Mucosa of rectum (tissue), 2 donors: Measurements from ENCODE around the gene RELT.

Source experiments
- H3K27ac ChIP-seq, 2 donors: one replicate each; pipeline ENCODE4 v1.7.0; 2013; ENCODE audit warnings: inconsistent platforms in 2 of 2, low read depth in 2 of 2, low read length in 2 of 2
- H3K27me3 ChIP-seq, 2 donors: one replicate each; pipeline ENCODE4 v1.7.0; 2013; ENCODE audit warnings: low read length in 2 of 2; ENCODE audit not compliant: control insufficient read depth in 2 of 2, insufficient read depth in 2 of 2
- H3K36me3 ChIP-seq, 2 donors: one replicate each; pipeline ENCODE4 v1.7.0; 2013; ENCODE audit warnings: low read length in 2 of 2; ENCODE audit not compliant: control insufficient read depth in 2 of 2, insufficient read depth in 2 of 2
- H3K4me1 ChIP-seq, 2 donors: one replicate each; pipeline ENCODE4 v1.7.0; 2013; ENCODE audit warnings: low read length in 2 of 2, mild to moderate bottlenecking in 1 of 2; ENCODE audit not compliant: control insufficient read depth in 2 of 2, insufficient read depth in 2 of 2
- H3K4me3 ChIP-seq, 2 donors: one replicate each; pipeline ENCODE4 v1.7.0; 2013; ENCODE audit warnings: low read length in 2 of 2
- H3K9ac ChIP-seq, 2 donors: one replicate each; pipeline ENCODE4 v1.7.0; 2013; ENCODE audit warnings: low read length in 2 of 2, low read depth in 1 of 2, mild to moderate bottlenecking in 1 of 2
- H3K9me3 ChIP-seq, 2 donors: one replicate each; pipeline ENCODE4 v1.7.0; 2013; ENCODE audit warnings: low read length in 2 of 2; ENCODE audit not compliant: control insufficient read depth in 2 of 2
- donor health status: healthy.
- donor health status: Normal muscosa, but diverticular disease.

RELT gene

GRCh38 chr11:73396251-73396930 lies 20.2 kb downstream of the RELT start:
- Histone ChIP-seq H3K27me3 (no peaks in the 10 kb centered on the region), H3K9me3 (no peaks in the 10 kb centered on the region), H3K4me3 (no peak overlapping the region), H3K27ac (no peak overlapping the region), H3K4me1 (no peaks in the 10 kb centered on the region), H3K9ac (no peak overlapping the region), H3K36me3 (peaks cover 0 to 3% of the 10 kb centered on the region in 2 donors)

- H3K4me3 ChIP-seq = no peak overlapping the region
- H3K9me3 ChIP-seq = no peaks in the 10 kb centered on the region
- no peak overlapping the region for H3K27ac ChIP-seq
- peaks cover 0 to 4% of the 10 kb centered on the region in 2 donors for H3K36me3 ChIP-seq
- no peak overlapping the region for H3K9ac ChIP-seq
- no peaks in the 10 kb centered on the region for H3K27me3 ChIP-seq
- H3K4me1 ChIP-seq = no peaks in the 10 kb centered on the region
Observed at GRCh38 chr11:73396985-73397384, 20.8 kb downstream of the RELT start.

GRCh38 chr11:73397468-73398131 lies 21.4 kb downstream of the RELT start:
- Histone ChIP-seq H3K4me3 (no peak overlapping the region), H3K9ac (no peak overlapping the region), H3K9me3 (no peaks in the 10 kb centered on the region), H3K36me3 (peaks cover 0 to 4% of the 10 kb centered on the region in 2 donors), H3K27me3 (no peaks in the 10 kb centered on the region), H3K27ac (no peak overlapping the region), H3K4me1 (no peaks in the 10 kb centered on the region)

- H3K4me1 ChIP-seq = no peaks in the 10 kb centered on the region
- peaks cover 0 to 4% of the 10 kb centered on the region in 2 donors for H3K36me3 ChIP-seq
- no peak overlapping the region for H3K4me3 ChIP-seq
- no peaks in the 10 kb centered on the region for H3K27me3 ChIP-seq
- no peak overlapping the region for H3K9ac ChIP-seq
- no peaks in the 10 kb centered on the region for H3K9me3 ChIP-seq
- H3K27ac ChIP-seq = no peak overlapping the region
Observed at GRCh38 chr11:73398132-73398526, 21.9 kb downstream of the RELT start.

GRCh38 chr11:73398721-73399120 lies 22.5 kb downstream of the RELT start:
- no peak overlapping the region for H3K27ac ChIP-seq
- no peaks in the 10 kb centered on the region for H3K9me3 ChIP-seq

GRCh38 chr11:73399159-73399590 lies 23.0 kb downstream of the RELT start:
- Histone ChIP-seq H3K4me3 (no peak overlapping the region), H3K9ac (no peak overlapping the region), H3K27ac (no peak overlapping the region), H3K4me1 (no peaks in the 10 kb centered on the region), H3K36me3 (peaks cover 0 to 2% of the 10 kb centered on the region in 2 donors), H3K9me3 (no peaks in the 10 kb centered on the region), H3K27me3 (no peaks in the 10 kb centered on the region)

More at GRCh38 chr11:73398721-73399120, 22.5 kb downstream of the RELT start:
- no peaks in the 10 kb centered on the region for H3K27me3 ChIP-seq
- H3K4me3 ChIP-seq = no peak overlapping the region
- H3K9ac ChIP-seq = no peak overlapping the region
- H3K36me3 ChIP-seq = peaks cover 0 to 4% of the 10 kb centered on the region in 2 donors
- no peaks in the 10 kb centered on the region for H3K4me1 ChIP-seq

GRCh38 chr11:73399636-73400035 lies 23.4 kb downstream of the RELT start:
- Histone ChIP-seq H3K36me3 (peaks cover 0 to 2% of the 10 kb centered on the region in 2 donors), H3K4me1 (no peaks in the 10 kb centered on the region), H3K9me3 (no peaks in the 10 kb centered on the region), H3K27ac (no peak overlapping the region), H3K4me3 (no peak overlapping the region), H3K9ac (no peak overlapping the region), H3K27me3 (no peaks in the 10 kb centered on the region)

GRCh38 chr11:73400293-73400692 lies 24.1 kb downstream of the RELT start:
- Histone ChIP-seq H3K9me3 (no peaks in the 10 kb centered on the region), H3K27ac (no peak overlapping the region), H3K36me3 (peaks cover 0 to 4% of the 10 kb centered on the region in 2 donors), H3K9ac (no peak overlapping the region), H3K4me1 (no peaks in the 10 kb centered on the region), H3K4me3 (no peak overlapping the region), H3K27me3 (no peaks in the 10 kb centered on the region)

- no peak overlapping the region for H3K27ac ChIP-seq
- H3K4me3 ChIP-seq = no peak overlapping the region
- no peaks in the 10 kb centered on the region for H3K4me1 ChIP-seq
- no peak overlapping the region for H3K9ac ChIP-seq
- no peaks in the 10 kb centered on the region for H3K27me3 ChIP-seq
- no peaks in the 10 kb centered on the region for H3K9me3 ChIP-seq
- peaks cover 0 to 7% of the 10 kb centered on the region in 2 donors for H3K36me3 ChIP-seq
Observed at GRCh38 chr11:73401217-73401923, 25.2 kb downstream of the RELT start.
